ENCODE data around the gene KRTAP10-7. TPM values are rescaled to one million over a fixed set of nuclear protein-coding genes. Genes with fewer than 3 reads are reported as not detected.

KRTAP10-7 gene
- total and polyA plus RNA-seq, 2 donors (not counting 1 experiment from before 2014, with no cell fraction given) = not detected

GRCh38 chr21:44568667-44569556 is 31.5 kb upstream of the KRTAP10-7 start:
- no peaks in the 10 kb centered on the region for H3K4me1 ChIP-seq (ENCODE audit: control insufficient read depth, extremely low read depth, insufficient read depth, low read length)
- H3K9ac ChIP-seq (ENCODE audit: insufficient read depth, low read length) = no peak overlapping the region
- no peak overlapping the region for H2AFZ ChIP-seq (ENCODE audit: low read length)
- no peaks in the 10 kb centered on the region for H3K79me2 ChIP-seq (ENCODE audit: control insufficient read depth, insufficient read depth, low read length)
- no peak for DNase-seq (ENCODE audit: low read depth in 2 of 2)
- no peaks in the 10 kb centered on the region for H4K20me1 ChIP-seq (ENCODE audit: control insufficient read depth, extremely low read depth, insufficient read depth, low read length)
- H3K4me3 ChIP-seq (replicated peaks in 1 of 4; ENCODE audit: control extremely low read depth in 1 of 4, insufficient read depth in 1 of 4, low read depth in 3 of 4, low read length in 4 of 4) = no peak overlapping the region
- TF ChIP-seq EZH2 (IDR thresholded peaks at IDR 0.05; ENCODE audit: low read length, missing control alignments) = no peak
- TF ChIP-seq CTCF (conservative IDR thresholded peaks at IDR 0.05 in 1 of 2, IDR thresholded peaks at IDR 0.05 in 1 of 2; ENCODE audit: low read depth in 1 of 2, low read length in 2 of 2) = no peak
- H3K9me3 ChIP-seq (ENCODE audit: control insufficient read depth, insufficient read depth, low read depth, low read length) = no peaks in the 10 kb centered on the region
- no peaks in the 10 kb centered on the region for H3K36me3 ChIP-seq (ENCODE audit: control insufficient read depth, insufficient read depth, low read length)
- no peak overlapping the region for H3K27ac ChIP-seq (ENCODE audit: insufficient read depth, low read length)
- H3K27me3 ChIP-seq (ENCODE audit: control insufficient read depth, insufficient read depth, low read length) = no peaks in the 10 kb centered on the region
- no peak overlapping the region for H3K4me2 ChIP-seq (ENCODE audit: extremely low read depth, insufficient read depth, low read length)

- H3K9me3 ChIP-seq (ENCODE audit: control insufficient read depth, insufficient read depth, low read depth, low read length) = no peaks in the 10 kb centered on the region
- H3K27ac ChIP-seq (ENCODE audit: insufficient read depth, low read length) = no peak overlapping the region
- no peak for TF ChIP-seq EZH2 (IDR thresholded peaks at IDR 0.05; ENCODE audit: low read length, missing control alignments)
- TF ChIP-seq CTCF (conservative IDR thresholded peaks at IDR 0.05 in 1 of 2, IDR thresholded peaks at IDR 0.05 in 1 of 2; ENCODE audit: low read depth in 1 of 2, low read length in 2 of 2) = no peak
- no peak for DNase-seq (ENCODE audit: low read depth in 2 of 2)
- no peaks in the 10 kb centered on the region for H3K36me3 ChIP-seq (ENCODE audit: control insufficient read depth, insufficient read depth, low read length)
- no peak overlapping the region for H3K9ac ChIP-seq (ENCODE audit: insufficient read depth, low read length)
- H3K79me2 ChIP-seq (ENCODE audit: control insufficient read depth, insufficient read depth, low read length) = no peaks in the 10 kb centered on the region
- no peak overlapping the region for H2AFZ ChIP-seq (ENCODE audit: low read length)
- H3K27me3 ChIP-seq (ENCODE audit: control insufficient read depth, insufficient read depth, low read length) = no peaks in the 10 kb centered on the region
- no peaks in the 10 kb centered on the region for H4K20me1 ChIP-seq (ENCODE audit: control insufficient read depth, extremely low read depth, insufficient read depth, low read length)
- H3K4me3 ChIP-seq (replicated peaks in 1 of 4; ENCODE audit: control extremely low read depth in 1 of 4, insufficient read depth in 1 of 4, low read depth in 3 of 4, low read length in 4 of 4) = no peak overlapping the region
- no peaks in the 10 kb centered on the region for H3K4me1 ChIP-seq (ENCODE audit: control insufficient read depth, extremely low read depth, insufficient read depth, low read length)
- H3K4me2 ChIP-seq (ENCODE audit: extremely low read depth, insufficient read depth, low read length) = no peak overlapping the region
These were observed 30.4 kb upstream of the KRTAP10-7 start for GRCh38 chr21:44569861-44570517.

- no peaks in the 10 kb centered on the region for H3K79me2 ChIP-seq (ENCODE audit: control insufficient read depth, insufficient read depth, low read length)
- no peaks in the 10 kb centered on the region for H3K4me1 ChIP-seq (ENCODE audit: control insufficient read depth, extremely low read depth, insufficient read depth, low read length)
- H3K27me3 ChIP-seq (ENCODE audit: control insufficient read depth, insufficient read depth, low read length) = no peaks in the 10 kb centered on the region
- H3K27ac ChIP-seq (ENCODE audit: insufficient read depth, low read length) = no peak overlapping the region
- no peak overlapping the region for H3K4me3 ChIP-seq (replicated peaks in 1 of 4; ENCODE audit: control extremely low read depth in 1 of 4, insufficient read depth in 1 of 4, low read depth in 3 of 4, low read length in 4 of 4)
- TF ChIP-seq CTCF (conservative IDR thresholded peaks at IDR 0.05 in 1 of 2, IDR thresholded peaks at IDR 0.05 in 1 of 2; ENCODE audit: low read depth in 1 of 2, low read length in 2 of 2) = no peak
- no peak for TF ChIP-seq EZH2 (IDR thresholded peaks at IDR 0.05; ENCODE audit: low read length, missing control alignments)
- no peak overlapping the region for H2AFZ ChIP-seq (ENCODE audit: low read length)
- H3K4me2 ChIP-seq (ENCODE audit: extremely low read depth, insufficient read depth, low read length) = no peak overlapping the region
- no peaks in the 10 kb centered on the region for H3K36me3 ChIP-seq (ENCODE audit: control insufficient read depth, insufficient read depth, low read length)
- no peak for DNase-seq (ENCODE audit: low read depth in 2 of 2)
- no peaks in the 10 kb centered on the region for H4K20me1 ChIP-seq (ENCODE audit: control insufficient read depth, extremely low read depth, insufficient read depth, low read length)
- no peaks in the 10 kb centered on the region for H3K9me3 ChIP-seq (ENCODE audit: control insufficient read depth, insufficient read depth, low read depth, low read length)
- no peak overlapping the region for H3K9ac ChIP-seq (ENCODE audit: insufficient read depth, low read length)
These were observed 29.1 kb upstream of the KRTAP10-7 start for GRCh38 chr21:44571296-44571695.
